Fibroblast of peridontal ligament (primary cell): Measurements from ENCODE around the gene NAV2.
A peak's percentile ranks its signal among the peaks of the same experiment; 100 is the strongest.

Experiments
- DNase-seq: peaks from one replicate; pipeline ENCODE4 v3.0.0-alpha.2; 2010; ENCODE audit errors: extremely low read depth

NAV2 gene

DNA sequence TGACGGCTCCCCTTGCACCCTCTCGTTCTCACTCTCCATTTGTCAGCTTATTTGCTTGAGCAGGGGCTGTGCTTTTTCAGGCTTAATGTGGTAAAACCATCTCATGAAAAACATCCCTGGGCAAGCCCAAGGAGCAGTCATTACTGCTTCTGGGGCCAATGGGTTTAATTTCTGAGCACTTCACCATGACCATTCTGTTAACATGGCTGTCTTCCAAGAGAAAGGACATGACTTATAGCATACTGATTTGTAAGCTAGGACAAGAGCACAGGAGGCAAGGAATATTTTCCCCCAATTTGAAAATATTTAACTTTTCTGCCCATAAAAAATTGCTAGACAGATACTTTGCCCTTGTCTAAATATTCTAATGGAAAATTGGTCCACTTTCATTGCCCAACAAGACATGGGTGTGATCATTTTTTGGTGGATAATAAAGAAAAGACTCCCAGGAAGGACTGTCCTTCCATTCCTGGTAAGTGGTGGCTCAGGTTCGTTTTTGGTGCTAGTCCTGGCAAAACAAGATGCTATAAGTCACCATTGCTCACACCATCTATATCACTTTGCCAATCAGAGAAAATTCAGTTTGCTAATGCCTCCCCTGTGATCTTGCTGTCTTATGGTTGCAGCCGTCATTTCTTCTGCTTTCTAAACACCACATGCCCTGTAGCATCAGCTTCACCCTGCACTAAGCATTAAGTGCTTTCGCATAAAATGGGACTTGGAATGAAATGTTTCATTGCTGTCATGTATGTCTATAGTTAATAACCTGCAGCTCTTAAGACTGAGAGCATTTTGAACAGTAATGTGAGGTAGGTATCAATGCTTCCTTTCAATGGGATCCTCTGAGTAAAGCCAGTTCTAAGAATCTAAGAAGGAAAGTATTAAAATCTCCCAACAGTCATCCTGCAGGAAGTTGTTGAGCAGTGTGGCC is 339.1 kb downstream of the NAV2 start:
- DNase-seq, result no peak

DNA sequence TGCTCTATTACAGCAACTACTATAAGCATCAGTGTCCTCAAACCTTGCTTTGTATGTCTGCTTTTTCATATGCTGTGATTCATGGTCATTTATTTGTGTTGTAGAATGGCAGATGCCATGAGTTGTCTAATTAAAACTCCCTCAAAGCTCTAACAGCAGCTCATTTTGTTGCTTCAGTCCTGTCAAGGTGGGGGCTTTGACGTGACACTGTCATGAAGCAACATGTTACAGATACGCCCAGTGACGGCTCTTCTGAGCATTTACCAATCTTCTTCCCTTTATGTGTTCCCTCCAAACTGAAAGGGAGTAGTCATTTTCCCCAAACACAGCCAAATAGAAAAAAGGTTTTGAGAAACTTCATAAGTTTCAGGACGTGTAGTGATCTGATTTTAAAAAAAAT is 340.9 kb downstream of the NAV2 start:
- no peak for DNase-seq

DNA sequence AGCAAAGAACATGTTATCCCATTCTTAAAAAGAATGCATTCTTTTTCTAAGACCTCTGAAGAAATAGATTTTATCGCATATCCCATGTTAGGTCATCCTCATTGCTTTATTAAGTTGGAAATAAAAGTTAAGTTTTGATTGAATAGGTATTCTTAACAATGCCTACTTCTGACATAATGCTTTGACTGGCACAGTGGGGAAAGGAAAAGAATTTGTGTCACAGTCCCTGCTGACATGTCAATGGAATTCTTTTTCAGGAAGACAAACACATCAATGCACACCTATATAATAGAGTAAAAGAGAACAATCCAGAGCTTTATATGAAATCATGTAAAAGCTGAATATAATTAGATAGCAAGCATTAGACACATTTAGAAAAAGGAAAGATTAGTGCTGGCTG is 341.9 kb downstream of the NAV2 start:
- no peak for DNase-seq

DNA sequence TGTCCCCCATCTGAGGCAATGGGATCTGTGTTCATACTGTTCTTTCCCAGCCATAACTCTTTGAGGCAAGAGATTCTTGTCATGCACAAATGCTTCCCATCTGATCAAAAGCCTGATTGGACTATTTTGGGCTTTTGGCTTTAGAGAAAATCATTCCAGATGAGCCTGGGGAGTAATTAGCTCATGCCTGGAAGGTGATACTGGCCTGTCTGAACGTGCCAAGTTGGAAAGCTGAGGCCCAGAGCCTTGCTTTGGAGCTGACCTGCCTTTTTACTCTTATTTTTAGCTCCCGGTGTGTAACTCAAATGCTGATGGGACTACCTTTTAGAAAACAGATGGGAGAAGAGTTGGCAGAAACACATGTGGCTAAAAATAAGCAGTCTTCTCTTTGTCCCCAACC is 342.7 kb downstream of the NAV2 start:
- peak; percentile 54 for DNase-seq

- DNase-seq, result no peak
Observed at GRCh38 chr11:20056109-20056949, 343.7 kb downstream of the NAV2 start.

DNA sequence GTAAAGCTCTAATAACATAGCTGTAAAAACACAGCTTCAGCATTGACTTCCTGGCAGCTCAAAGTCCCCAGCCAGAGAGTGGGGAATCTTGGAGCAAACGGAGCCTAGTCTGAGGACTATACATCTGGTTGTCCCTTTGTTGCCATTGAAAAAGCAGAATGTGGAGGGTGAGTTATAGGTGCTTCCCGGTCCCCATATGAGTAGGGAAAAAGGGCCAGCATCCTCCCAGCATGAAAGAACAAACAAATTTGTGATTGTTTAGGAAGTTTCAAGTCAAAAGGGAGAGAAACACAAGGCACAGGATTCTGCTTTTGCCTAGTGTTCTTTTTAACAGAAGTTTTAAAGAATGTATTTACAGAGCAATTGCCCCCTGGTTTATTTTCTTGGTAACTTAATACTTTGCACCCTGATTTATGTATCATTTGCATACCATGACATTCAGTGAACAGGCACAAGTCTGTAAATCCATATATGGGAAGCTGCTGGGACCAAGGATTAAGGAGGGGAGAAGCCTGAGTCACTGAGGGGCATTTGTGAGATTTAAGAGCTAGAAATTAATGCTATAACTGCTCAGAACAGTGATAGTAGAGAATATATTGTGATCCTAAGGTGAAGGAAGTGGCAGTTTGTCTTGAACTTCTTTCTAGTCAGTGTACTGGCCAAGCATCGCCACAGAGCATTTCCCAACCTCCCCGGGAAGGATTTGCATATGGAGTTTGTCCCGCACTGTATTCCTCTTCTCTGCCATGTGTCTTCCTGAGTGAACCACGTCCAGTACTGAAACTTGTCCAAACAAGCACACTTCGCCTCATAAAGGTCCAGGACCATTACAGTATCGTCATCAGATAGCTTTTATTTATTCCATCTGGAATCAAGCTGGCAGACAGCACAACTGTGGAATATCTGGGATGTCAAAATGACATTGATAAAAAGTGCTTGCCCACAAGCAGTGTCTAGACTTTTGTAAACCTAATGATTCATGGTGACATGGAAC is 344.6 kb downstream of the NAV2 start:
- peak; percentile 35 for DNase-seq

DNA sequence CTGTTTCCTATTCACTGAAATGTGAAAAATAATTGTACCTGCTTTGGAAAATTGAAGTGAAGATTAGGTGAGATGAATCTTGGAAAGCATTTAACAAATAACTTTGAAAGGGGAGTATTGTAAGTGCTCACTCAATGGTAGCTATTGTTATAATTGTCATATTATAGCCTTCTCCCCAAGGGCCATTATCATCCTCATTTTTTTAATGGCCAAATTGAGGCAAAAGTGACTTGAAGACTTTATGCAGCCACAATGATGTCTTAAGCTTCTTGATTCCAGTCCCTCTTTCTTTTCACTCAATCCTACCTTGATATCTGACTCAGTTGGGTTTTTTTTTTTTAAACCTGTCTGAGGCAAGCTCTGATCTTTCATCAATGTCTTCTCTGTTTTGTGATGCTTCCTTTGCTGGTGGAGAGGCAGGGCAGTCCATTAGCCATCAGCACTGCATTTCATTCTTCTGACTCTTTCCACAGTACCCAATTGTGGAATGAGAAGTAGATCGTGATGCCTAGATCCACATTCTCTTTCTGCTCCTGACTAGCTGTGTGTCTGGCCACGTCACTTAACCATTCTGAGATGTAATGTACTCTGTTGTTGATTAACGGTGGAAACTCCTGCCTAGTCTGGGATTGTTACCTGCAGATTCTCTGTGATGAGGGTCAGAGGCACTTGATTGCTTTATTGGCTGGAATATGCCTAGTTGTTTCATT is 346.3 kb downstream of the NAV2 start:
- DNase-seq, result no peak

DNA sequence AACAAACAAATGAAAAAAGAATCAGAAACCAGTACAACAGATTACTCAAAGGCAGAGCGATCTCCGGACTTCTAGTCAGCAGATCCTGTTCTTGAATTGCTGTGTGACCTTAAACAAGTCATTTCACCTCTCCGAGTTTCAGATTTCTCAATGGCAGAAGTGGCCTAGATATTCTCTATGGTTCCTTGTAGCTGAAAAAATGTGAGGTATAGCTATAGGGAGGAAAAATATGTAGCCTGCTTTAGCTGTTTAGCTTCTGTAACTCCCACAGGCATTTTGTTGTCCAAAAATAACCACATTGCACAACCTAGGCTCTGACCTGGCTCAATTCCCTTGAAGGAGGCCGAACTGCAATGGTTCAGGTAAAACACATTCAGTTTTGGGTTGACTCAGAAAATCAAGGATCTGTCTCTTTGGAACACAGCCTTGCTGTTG is 347.0 kb downstream of the NAV2 start:
- no peak for DNase-seq

GRCh38 chr11:20060181-20060580 is 347.5 kb downstream of the NAV2 start:
- no peak for DNase-seq

GRCh38 chr11:20060647-20061205 is 348.1 kb downstream of the NAV2 start:
- no peak for DNase-seq

DNA sequence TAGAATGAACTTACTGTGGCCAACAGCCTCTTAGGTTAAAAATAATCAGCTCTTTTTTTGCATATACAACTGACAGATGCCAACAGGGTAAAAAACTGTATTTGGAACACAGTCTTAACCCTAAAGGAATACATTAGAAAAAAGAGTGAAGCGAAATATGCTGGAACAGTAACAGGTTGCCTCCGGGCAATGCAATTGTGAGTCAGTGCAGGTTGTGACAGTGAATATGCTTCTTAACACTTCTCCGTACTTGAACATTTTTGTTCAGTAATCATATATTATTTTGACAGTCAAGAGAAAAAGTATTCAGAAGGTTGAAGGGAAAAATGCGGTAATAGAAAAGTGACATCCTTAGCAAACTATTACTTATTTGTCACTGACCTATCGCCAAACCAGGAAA is 349.1 kb downstream of the NAV2 start:
- DNase-seq, result no peak

GRCh38 chr11:20064961-20065405 is 352.3 kb downstream of the NAV2 start:
- DNase-seq, result no peak

- no peak for DNase-seq
Observed at GRCh38 chr11:20065406-20065805, 352.8 kb downstream of the NAV2 start.

GRCh38 chr11:20066013-20066782 is 353.6 kb downstream of the NAV2 start:
- DNase-seq, result no peak

DNA sequence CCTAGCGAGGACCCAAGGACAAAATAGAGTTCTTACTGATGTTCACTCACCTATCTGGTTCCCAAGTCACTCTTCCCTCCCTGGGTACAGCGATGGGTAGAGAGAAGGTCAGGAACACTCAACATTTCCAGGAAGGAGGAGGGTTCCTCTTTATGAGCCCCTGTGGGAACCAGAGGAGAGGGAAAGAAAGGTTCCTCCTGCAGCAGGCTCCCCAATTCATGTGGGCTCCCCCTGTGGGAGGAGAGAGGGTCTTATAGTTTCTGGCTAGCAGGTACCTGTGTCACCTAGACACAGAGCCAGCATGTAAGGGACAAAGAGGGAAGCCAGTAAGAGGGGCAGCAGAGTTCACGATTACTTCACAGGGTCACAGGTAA is 354.1 kb downstream of the NAV2 start:
- DNase-seq, result no peak

DNA sequence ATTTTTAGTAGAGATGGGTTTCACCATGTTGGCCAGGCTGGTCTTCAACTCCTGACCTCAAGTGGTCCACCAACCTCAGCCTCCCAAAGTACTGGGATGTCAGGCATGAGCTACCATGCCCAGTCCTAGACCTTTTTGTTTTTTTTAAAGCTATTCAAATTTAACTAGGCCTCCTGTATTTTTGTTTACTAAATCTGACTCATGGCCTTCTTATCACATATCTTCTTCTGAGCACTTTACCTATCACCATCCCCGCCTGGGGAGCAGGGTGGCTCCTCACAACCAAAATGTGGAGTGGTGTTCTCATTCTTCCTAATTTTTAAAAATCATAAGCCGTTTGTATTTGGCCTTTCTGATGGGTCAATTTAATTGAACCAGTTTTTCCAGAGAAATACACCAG is 355.0 kb downstream of the NAV2 start:
- no peak for DNase-seq

DNA sequence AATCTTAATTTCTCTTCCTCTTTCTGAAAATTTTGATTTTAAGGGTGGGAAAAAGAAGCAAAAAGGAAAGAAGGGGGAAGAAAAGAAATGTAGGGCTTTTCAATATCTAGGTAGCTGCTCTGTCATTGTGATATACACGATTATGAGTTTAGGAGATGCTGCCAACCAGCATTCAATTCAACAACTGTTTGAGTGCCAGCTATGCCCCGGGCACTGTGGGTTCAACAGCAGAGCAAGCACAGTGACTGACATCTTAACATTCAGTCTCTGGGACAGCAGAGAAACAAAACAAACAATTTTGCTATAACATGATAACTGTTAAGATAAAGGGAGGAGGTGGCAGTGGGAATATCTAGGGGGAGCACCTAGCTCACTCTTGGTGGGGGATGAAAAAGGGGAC is 356.1 kb downstream of the NAV2 start:
- DNase-seq, result no peak

DNA sequence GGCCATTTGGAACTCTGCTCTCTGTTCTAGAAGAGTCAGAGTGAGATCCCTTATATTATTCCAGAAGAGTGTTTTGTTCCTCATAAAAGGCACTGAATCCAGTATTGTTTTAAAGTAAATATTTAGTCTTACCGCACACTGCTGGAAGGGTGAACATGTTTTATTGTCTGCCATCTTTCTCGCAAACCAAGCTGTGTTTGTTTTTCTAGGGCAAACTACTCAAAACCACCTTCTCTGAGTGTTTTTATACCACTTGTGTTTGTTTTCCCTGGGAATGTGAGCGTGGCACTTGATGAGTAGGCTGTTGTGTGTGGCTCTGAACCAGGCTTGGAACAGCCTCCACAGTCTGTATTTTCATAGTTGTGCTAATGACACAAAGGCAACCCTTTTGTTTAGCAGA is 357.8 kb downstream of the NAV2 start:
- DNase-seq, result peak; percentile 35

DNA sequence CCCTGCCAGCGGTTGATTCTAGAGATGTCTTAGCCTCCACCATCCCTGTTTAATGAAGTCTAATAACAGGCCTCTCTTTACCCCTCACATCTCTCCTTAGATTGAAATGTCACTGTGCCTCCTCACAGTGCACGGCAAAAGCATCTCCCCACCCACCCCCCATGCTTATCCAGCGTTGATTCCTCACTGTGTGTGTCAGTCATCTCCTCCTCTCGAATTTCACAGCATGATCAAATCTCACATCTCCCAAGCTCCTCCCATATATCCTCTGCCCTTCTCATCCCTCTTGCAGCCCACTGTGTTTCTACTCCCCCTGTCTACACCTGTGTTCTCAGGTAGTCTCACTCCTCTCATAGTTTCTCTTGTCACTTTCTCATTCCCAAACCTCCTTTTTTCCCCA is 363.0 kb downstream of the NAV2 start:
- DNase-seq, result no peak

- DNase-seq, result no peak
Observed at GRCh38 chr11:20078846-20079245, 366.2 kb downstream of the NAV2 start.
